Stimulated activated naive B cell treated with anti-CD40 and anti-IgM and Interleukin-4, amounts not matched to agents 10 μg/mL and 1 μg/mL and 100 μg/mL, for 72 hours (primary cell): Measurements from ENCODE around the gene LYSMD1.

ENCODE experiments used
- ATAC-seq, 2 donors: fragments of 150-1000 bp; cut with Tn5 transposase; replicated peaks; 2 replicates each; pipeline ENCODE4 v1.10.0; 2021; ENCODE audit warnings: moderate library complexity in 1 of 2
- DNase-seq: peaks from one replicate; pipeline ENCODE4 v3.0.0; 2021
- H3K27ac Mint-ChIP-seq: one replicate; pipeline ENCODE4 v1.8.0; 2022; ENCODE audit warnings: mild to moderate bottlenecking, mixed read lengths
- H3K27me3 Mint-ChIP-seq, 2 donors: one replicate each; pipeline ENCODE4 v1.8.0; 2022; ENCODE audit warnings: mixed read lengths in 2 of 2
- H3K36me3 Mint-ChIP-seq, 2 donors: one replicate each; pipeline ENCODE4 v1.8.0; 2022; ENCODE audit warnings: mixed read lengths in 2 of 2, mild to moderate bottlenecking in 1 of 2
- H3K4me1 Mint-ChIP-seq, 2 donors: one replicate each; pipeline ENCODE4 v1.8.0; 2022; ENCODE audit warnings: mixed read lengths in 2 of 2, mild to moderate bottlenecking in 1 of 2
- H3K4me3 Mint-ChIP-seq, 2 donors: one replicate each; pipeline ENCODE4 v1.8.0; 2022; ENCODE audit warnings: mild to moderate bottlenecking in 2 of 2, mixed read lengths in 2 of 2, moderate library complexity in 1 of 2
- H3K9me3 Mint-ChIP-seq, 2 donors: one replicate each; pipeline ENCODE4 v1.8.0; 2022; ENCODE audit warnings: mixed read lengths in 2 of 2, mild to moderate bottlenecking in 1 of 2

The LYSMD1 gene

DNA sequence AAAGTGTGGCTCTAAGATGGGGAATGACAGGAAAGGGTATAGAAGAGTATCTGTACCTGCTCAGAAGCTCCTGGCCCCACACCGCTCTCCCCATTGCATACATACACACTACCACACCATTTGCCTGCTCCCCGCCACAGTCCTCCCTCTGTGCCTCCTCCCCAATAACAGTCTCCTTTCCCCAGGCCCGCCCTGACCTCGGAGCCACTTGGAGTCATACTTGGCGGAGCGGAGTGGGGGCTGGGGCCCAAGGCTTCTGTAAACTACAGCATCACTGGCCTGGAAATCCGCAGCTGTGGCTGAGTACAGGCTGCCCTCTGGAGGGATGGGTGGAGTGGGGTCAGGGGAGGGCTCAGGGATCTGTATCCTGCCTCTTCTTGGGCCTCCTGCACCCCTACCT, 27.9 kb downstream of the LYSMD1 start:
- H3K9me3 Mint-ChIP-seq, result peaks cover 0 to 2% of the 10 kb centered on the region in 2 donors
- H3K27ac Mint-ChIP-seq, result no peak overlapping the region
- no peak overlapping the region for H3K4me3 Mint-ChIP-seq
- H3K36me3 Mint-ChIP-seq, result no peaks in the 10 kb centered on the region
- peaks cover 5 to 8% of the 10 kb centered on the region in 2 donors for H3K4me1 Mint-ChIP-seq
- DNase-seq (no peak), ATAC-seq (no peak)
- no peaks in the 10 kb centered on the region for H3K27me3 Mint-ChIP-seq

DNA sequence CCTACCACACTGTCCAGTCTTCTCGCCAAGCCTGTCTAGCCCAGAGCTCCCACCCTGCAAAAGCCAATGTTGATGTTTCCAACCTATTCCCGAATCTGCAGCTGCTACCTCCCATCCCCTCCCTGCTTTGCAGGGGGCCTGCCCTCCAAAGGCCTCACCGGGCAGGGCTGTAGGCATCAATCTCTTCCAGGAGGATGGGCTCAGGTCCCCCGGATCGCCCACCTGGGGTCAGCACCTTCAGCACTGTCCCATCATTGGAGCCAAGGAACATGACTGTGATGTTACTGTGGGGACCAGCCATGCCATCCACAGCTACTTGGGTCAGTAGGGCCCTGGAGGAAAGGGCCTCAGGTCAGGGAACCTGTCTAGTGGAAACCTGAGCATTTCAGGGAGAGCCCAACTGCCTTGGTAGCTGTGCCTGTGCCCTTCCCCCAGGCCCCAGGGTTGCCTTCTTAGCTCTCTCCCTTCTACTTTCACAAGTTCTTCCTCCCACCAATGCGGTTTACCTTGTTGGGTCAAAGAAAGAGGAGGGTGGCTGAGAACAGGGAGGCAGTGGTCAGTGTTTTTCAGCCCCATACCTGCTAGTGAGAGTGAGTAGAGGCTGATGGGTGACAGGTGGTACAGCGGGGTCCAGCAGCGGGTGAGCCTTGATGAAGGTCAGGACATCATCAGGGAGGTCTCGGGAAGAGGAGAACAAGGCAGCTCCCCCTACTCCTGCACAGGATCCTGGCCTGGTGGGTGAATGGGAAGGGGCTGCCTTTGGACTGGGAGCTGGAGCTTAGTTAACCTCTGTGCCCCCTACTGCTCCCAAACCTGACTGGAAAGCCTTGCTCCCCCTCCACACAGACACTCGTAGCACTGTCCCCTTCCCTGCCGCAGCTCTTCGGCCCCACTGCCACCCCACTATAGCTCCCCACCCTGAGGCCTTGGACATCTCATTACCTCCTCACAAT, 30.0 kb downstream of the LYSMD1 start:
- Mint-ChIP-seq H3K36me3 (no peaks in the 10 kb centered on the region), H3K4me3 (no peak overlapping the region), H3K9me3 (peaks cover 0 to 2% of the 10 kb centered on the region in 2 donors), H3K4me1 (peaks cover 3 to 7% of the 10 kb centered on the region in 2 donors), H3K27me3 (no peaks in the 10 kb centered on the region), H3K27ac (no peak overlapping the region)
- no peak for DNase-seq
- ATAC-seq, result no peak

DNA sequence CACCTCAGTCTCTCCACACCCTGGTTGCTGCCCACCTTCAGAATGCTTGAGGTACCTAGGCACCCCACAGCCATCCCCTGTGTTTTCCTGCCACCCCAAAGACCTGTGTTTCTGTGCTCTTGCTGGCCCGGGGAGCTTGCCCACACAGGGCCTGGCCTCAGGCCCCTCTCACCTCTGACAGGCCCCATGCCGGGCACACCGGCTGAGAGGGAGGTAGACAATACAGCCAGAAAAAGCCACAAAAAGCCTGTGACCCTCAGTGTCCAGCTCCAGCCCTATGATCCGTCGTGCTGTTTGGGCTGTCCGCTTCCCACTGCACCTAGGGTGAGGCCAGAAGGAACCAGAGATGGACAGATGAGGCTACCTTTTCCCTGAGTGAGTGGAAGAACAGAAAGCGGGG, 30.7 kb downstream of the LYSMD1 start:
- ATAC-seq, result no peak
- H3K27ac Mint-ChIP-seq, result no peak overlapping the region
- DNase-seq, result no peak
- H3K4me1 Mint-ChIP-seq, result peaks cover 3 to 7% of the 10 kb centered on the region in 2 donors
- H3K27me3 Mint-ChIP-seq, result no peaks in the 10 kb centered on the region
- peaks cover 0 to 2% of the 10 kb centered on the region in 2 donors for H3K9me3 Mint-ChIP-seq
- H3K36me3 Mint-ChIP-seq, result no peaks in the 10 kb centered on the region
- H3K4me3 Mint-ChIP-seq, result no peak overlapping the region

DNA sequence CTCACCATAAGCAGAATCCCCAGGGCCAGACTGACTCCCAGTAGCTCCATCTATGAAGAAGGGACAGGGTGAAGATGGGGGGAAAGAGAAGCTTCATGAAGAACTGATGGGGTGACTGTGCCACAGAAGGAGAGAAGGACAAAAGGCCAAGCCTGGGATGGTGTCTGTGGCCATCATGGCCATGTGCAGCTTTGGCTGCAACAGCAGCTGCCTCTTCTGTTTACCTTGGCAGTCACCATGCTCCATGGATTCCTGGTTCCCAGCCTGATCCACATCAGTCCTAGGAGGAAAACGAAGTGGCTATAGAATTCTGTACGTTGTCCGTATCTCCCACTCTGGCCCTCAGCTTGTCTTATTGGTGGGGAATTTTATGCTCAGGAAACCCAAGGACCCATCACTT, 31.3 kb downstream of the LYSMD1 start:
- H3K4me3 Mint-ChIP-seq, result no peak overlapping the region
- no peak overlapping the region for H3K27ac Mint-ChIP-seq
- DNase-seq (no peak), ATAC-seq (no peak)
- H3K4me1 Mint-ChIP-seq, result peaks cover 3 to 7% of the 10 kb centered on the region in 2 donors
- no peaks in the 10 kb centered on the region for H3K36me3 Mint-ChIP-seq
- H3K9me3 Mint-ChIP-seq, result peaks cover 0 to 2% of the 10 kb centered on the region in 2 donors
- H3K27me3 Mint-ChIP-seq, result no peaks in the 10 kb centered on the region

DNA sequence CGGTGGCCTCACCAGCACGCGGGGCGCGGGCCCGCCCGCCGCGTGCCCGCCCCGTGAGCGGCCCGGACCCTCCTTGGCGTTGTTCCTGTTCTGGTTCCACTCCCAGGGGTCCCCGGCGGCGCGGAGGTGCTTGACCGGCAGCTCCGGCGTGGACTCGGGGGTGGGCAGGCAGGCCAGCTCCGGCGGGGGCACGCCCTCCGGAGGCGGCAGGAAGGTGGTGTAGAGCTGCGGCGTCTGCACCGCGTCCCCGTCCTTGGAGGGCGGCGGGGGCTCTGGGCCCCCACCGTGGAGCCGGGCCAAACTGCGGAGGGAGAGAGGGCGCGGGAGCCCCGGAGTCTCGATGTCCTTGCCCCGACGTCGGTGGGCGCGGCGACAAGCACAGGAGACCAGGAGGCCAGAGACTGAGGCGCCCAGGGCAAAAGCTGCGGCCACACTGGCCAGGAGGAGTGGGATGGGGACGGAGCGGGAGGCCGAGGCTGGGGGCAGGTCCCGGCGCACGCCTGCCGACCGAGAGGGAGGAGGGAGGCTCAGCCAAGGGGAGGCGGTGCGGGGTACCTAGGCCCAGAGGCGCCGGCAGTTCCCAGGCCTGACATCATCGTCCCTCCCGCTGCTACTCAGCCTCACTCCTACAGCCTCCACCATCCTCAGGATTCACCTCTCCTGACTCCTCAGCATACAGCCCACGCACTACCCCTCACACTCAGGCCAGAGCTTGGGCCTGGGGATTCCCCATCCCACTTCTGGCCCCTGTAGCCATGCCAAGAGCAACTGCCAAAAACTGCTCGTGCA, 32.5 kb downstream of the LYSMD1 start:
- Mint-ChIP-seq H3K9me3 (peaks cover 0 to 2% of the 10 kb centered on the region in 2 donors), H3K4me1 (peaks cover 3 to 7% of the 10 kb centered on the region in 2 donors), H3K4me3 (no peak overlapping the region), H3K27ac (no peak overlapping the region), H3K27me3 (no peaks in the 10 kb centered on the region), H3K36me3 (no peaks in the 10 kb centered on the region)
- ATAC-seq, result no peak
- no peak for DNase-seq

DNA sequence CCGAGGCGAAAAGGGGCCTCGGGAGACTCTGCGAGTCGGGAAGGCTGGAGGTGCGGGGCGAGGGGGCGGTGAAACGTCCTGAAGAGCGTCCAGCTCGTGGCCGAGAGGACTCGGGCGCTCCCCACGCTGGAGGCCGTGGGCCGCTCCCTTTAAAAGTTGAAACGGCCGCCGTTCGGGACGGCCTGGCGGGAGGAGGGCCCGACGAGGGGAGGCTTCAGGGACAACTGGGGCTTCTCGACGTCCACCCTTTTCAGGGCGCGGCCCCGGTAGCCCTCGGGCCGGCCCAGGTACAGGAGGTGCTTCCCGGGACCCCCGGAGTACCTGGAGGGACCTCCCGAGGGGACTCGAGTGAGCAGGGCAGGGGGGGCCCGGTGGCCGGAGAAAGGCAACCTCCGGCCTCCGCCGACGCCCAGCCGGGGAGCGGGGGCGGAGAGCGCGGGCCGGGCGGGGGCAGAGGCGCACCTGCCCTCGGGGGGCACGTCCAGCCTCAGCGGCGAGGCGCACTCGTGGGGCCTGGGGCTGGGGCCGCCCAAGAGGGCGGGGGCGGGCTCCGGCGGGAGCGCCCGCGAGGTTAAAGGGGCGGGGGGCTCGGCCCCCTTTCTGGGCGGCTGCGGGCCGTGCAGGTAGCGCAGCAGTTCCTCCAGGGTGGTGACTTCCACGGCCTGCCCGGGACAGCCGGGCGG, 33.2 kb downstream of the LYSMD1 start:
- H3K9me3 Mint-ChIP-seq, result peaks cover 0 to 2% of the 10 kb centered on the region in 2 donors
- H3K27me3 Mint-ChIP-seq, result no peaks in the 10 kb centered on the region
- no peak for ATAC-seq
- no peaks in the 10 kb centered on the region for H3K36me3 Mint-ChIP-seq
- H3K4me3 Mint-ChIP-seq, result no peak overlapping the region
- H3K4me1 Mint-ChIP-seq, result peaks cover 3 to 7% of the 10 kb centered on the region in 2 donors
- DNase-seq, result no peak
- H3K27ac Mint-ChIP-seq, result no peak overlapping the region

DNA sequence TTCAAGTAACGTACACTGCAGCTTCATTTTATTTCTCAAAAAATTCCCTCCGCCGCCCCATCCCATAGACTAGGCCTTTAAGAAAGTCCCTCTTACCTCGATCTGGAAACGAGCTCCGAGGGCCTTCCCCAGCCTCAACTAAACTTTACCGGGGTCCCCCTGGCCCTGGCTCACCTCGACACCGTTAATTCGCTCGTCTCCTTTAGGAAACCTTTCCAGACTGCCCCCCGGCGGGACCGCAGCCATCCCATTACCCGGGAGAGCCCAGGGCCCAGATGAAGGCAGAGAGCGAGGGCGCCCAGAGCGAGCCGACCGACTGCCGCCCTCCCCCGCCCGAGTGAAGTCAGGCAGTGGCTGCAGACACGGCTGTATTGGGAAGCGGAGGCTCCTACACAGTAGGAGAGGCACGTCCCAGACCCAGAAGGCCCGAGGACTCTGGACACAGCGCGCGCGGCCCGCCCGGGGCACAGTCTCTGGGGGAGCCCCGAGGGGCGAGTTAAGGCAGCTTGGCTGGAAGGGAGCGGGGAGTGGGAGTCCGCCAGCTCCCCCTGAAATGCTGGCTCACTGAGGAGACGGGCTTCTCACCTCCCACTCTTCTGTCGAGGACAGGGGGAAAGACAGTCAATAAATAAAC, 33.9 kb downstream of the LYSMD1 start:
- ATAC-seq (no peak), DNase-seq (no peak)
- Mint-ChIP-seq H3K27me3 (no peaks in the 10 kb centered on the region), H3K4me1 (peaks cover 3 to 7% of the 10 kb centered on the region in 2 donors), H3K4me3 (peak overlapping the region; percentile 79 to 81), H3K9me3 (peaks cover 0 to 2% of the 10 kb centered on the region in 2 donors), H3K27ac (peak overlapping the region; percentile 91), H3K36me3 (no peaks in the 10 kb centered on the region)

DNA sequence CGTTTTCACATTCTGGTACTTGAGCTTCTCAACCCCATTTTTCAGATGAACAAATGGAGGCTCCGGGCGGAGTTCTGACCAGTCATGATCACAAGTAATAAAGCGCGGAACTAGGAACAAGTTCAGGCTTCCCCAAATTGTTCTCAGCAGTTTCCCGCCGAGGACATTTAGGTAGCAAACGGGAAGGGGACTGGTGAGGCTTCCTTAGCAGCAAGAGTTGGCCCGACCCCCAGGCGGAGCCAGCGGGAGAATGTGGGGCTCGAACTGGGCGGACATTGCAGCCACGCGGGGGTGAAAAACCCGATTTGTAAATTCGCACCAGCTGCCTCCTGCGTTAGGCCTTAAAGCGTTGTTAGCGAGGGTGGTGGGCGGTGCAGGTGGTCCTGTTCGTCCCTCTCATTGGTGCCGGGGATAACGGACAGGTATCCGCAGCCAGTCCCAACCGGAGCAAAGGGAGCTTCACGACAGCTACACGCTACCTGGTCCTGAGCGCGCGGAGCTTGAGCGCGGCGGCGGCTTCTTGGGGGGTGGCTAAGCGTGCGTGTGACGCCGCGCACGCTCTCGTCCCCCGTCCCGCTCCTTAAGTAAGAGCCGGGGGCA, 34.6 kb downstream of the LYSMD1 start:
- H3K27me3 Mint-ChIP-seq, result no peaks in the 10 kb centered on the region
- peak overlapping the region; percentile 79 to 81 for H3K4me3 Mint-ChIP-seq
- H3K9me3 Mint-ChIP-seq, result no peaks in the 10 kb centered on the region
- no peaks in the 10 kb centered on the region for H3K36me3 Mint-ChIP-seq
- ATAC-seq (peak; percentile 100), DNase-seq (peak; percentile 84)
- H3K4me1 Mint-ChIP-seq, result peaks cover 3 to 7% of the 10 kb centered on the region in 2 donors
- peak overlapping the region; percentile 91 for H3K27ac Mint-ChIP-seq

DNA sequence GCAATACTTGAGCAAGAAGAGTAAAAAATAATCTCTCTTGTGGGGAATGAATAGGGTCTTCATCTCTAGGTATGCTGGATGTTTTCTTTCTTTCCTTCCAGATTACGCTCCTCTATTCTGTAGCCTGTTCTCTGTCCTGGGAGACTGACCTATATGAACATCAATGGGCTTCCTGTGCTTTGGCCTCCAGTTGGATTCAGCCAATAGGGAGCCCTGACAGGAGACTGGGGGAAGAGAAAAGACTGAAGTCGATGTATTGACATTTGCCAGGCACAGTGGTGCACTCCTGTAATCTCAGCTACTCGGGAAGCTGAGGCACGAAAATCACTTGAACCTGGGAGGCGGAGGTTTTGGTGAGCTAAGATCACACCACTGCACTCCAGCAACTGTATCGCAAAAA, 36.9 kb downstream of the LYSMD1 start:
- DNase-seq (no peak), ATAC-seq (no peak)
- Mint-ChIP-seq H3K4me3 (no peak overlapping the region), H3K27ac (no peak overlapping the region), H3K4me1 (peaks cover 3 to 7% of the 10 kb centered on the region in 2 donors), H3K27me3 (no peaks in the 10 kb centered on the region), H3K9me3 (no peaks in the 10 kb centered on the region), H3K36me3 (peaks cover 0 to 10% of the 10 kb centered on the region in 2 donors)

DNA sequence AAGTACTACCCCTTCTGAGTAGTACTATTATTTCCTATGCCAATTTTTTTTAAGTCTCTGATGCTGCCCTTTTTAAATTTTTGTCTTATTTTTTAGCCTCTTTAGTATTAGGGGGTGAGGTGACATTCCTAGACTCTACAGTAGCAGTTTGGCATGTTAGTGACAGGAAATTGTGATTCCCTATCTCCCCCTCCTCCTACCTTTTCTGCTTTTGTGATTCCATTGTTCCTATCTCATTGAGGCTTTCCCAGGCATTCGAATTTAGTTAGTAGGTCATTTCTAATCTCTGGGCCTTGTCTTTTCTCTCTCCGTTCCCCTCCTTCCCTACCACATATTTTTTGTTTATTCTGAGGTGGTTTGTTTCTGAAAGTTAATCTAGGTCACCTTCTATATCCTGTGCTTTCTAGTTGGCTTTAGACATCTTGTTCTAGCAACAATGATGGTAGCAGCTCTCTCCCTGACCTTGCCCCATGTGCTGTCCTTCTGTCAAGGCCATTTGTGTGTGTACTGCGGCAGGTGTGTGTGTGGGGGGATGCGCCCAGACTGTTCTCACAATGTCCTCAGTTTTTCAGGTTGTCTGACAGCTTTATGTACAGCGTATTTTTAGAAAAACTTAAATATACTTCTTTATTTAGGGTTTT, 40.8 kb downstream of the LYSMD1 start:
- H3K4me3 Mint-ChIP-seq, result no peak overlapping the region
- no peak for ATAC-seq
- H3K27ac Mint-ChIP-seq, result no peak overlapping the region

DNA sequence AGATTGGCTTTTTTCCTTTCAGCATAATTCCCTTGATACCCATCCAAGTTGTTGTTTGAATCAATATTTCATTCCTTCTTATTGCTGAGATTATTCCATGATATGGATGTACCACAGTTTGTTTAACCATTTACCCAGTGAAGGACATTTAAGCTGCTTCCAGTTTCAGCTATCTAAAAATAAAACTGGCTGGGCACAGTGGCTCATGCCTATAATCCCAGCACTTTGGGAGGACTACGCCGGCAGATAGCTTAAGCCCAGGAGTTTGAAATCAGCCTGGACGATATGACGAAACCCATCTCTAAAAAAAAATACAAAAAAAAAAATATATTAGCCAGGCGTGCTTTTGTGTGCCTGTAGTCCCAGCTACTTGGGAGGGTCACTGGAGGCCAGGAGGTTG, 51.8 kb downstream of the LYSMD1 start:
- Mint-ChIP-seq H3K27ac (no peak overlapping the region), H3K4me3 (no peak overlapping the region), H3K36me3 (peaks cover 7 to 12% of the 10 kb centered on the region in 2 donors), H3K9me3 (no peaks in the 10 kb centered on the region), H3K27me3 (no peaks in the 10 kb centered on the region), H3K4me1 (no peaks in the 10 kb centered on the region)
- DNase-seq (no peak), ATAC-seq (no peak)

More for the DNA sequence above, 40.8 kb downstream of the LYSMD1 start:
- Mint-ChIP-seq H3K27me3 (no peaks in the 10 kb centered on the region), H3K36me3 (peaks cover 0 to 21% of the 10 kb centered on the region in 2 donors), H3K9me3 (no peaks in the 10 kb centered on the region), H3K4me1 (no peaks in the 10 kb centered on the region)
- DNase-seq, result no peak
